ENCODE measurements around the gene AKT3. TPM values are rescaled to one million over a fixed set of nuclear protein-coding genes. Genes with fewer than 3 reads are reported as not detected.

The AKT3 gene
- total RNA-seq, 2 donors from 2014 or later: 46.0 to 85.8 TPM

- no peak for ATAC-seq (ENCODE audit: insufficient number of reproducible peaks, low FRiP score, low read depth)
- Histone ChIP-seq H3K27ac (no peak overlapping the region), H3K36me3 (no peaks in the 10 kb centered on the region), H3K4me1 (ENCODE audit: control insufficient read depth in 1 of 2, low read depth in 2 of 2) (no peaks in the 10 kb centered on the region), H3K27me3 (replicated peaks; ENCODE audit: insufficient read depth) (no peaks in the 10 kb centered on the region), H3K9me3 (peaks cover 19% of the 10 kb centered on the region), H3K4me3 (no peak overlapping the region)
- no peak for DNase-seq (ENCODE audit: low spot score)
- TF ChIP-seq CTCF (IDR thresholded peaks at IDR 0.05): no peak
Observed at GRCh38 chr1:243585982-243586381, 264.1 kb downstream of the AKT3 start.

DNA sequence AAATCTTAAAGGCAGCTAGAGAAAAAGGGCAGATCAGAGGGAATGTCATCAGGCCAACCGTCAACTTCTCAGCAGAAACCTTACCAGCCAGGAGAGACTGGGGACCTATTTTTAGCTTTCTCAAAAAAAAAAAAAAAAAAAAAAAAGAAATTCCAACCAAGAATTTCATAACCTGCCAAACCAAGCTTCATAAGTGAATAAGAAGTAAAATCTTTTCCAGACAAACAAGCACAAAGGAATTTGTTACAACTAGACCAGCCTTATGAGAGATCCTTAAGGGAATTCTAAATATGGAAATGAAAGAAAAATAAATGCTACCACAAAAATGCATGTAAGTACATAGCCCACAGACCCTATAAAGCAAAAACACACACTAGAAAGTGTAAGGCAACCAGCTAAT is 267.7 kb downstream of the AKT3 start:
- Histone ChIP-seq H3K27ac (no peak overlapping the region), H3K4me3 (no peak overlapping the region), H3K27me3 (replicated peaks; ENCODE audit: insufficient read depth) (no peaks in the 10 kb centered on the region), H3K36me3 (no peaks in the 10 kb centered on the region), H3K4me1 (ENCODE audit: control insufficient read depth in 1 of 2, low read depth in 2 of 2) (no peaks in the 10 kb centered on the region), H3K9me3 (peaks cover 21% of the 10 kb centered on the region)
- DNase-seq (ENCODE audit: low spot score) (no peak), ATAC-seq (ENCODE audit: insufficient number of reproducible peaks, low FRiP score, low read depth) (no peak)
- TF ChIP-seq CTCF (IDR thresholded peaks at IDR 0.05): no peak

- DNase-seq (ENCODE audit: low spot score): no peak
- no peak for TF ChIP-seq CTCF (IDR thresholded peaks at IDR 0.05)
- Histone ChIP-seq H3K4me1 (ENCODE audit: control insufficient read depth in 1 of 2, low read depth in 2 of 2) (no peaks in the 10 kb centered on the region), H3K9me3 (peaks cover 26% of the 10 kb centered on the region), H3K27me3 (replicated peaks; ENCODE audit: insufficient read depth) (no peaks in the 10 kb centered on the region), H3K4me3 (no peak overlapping the region), H3K27ac (no peak overlapping the region), H3K36me3 (no peaks in the 10 kb centered on the region)
- ATAC-seq (ENCODE audit: insufficient number of reproducible peaks, low FRiP score, low read depth): no peak
Observed at GRCh38 chr1:243580984-243581383, 269.1 kb downstream of the AKT3 start.

GRCh38 chr1:243580072-243580471 is 270.0 kb downstream of the AKT3 start:
- Histone ChIP-seq H3K4me3 (no peak overlapping the region), H3K27ac (no peak overlapping the region), H3K36me3 (no peaks in the 10 kb centered on the region), H3K27me3 (replicated peaks; ENCODE audit: insufficient read depth) (no peaks in the 10 kb centered on the region), H3K9me3 (peaks cover 26% of the 10 kb centered on the region), H3K4me1 (ENCODE audit: control insufficient read depth in 1 of 2, low read depth in 2 of 2) (no peaks in the 10 kb centered on the region)
- no peak for ATAC-seq (ENCODE audit: insufficient number of reproducible peaks, low FRiP score, low read depth)
- TF ChIP-seq CTCF (IDR thresholded peaks at IDR 0.05): no peak
- no peak for DNase-seq (ENCODE audit: low spot score)

GRCh38 chr1:243575070-243575469 is 275.0 kb downstream of the AKT3 start:
- H3K27ac ChIP-seq: no peak overlapping the region
- no peaks in the 10 kb centered on the region for H3K27me3 ChIP-seq (replicated peaks; ENCODE audit: insufficient read depth)
- no peak for TF ChIP-seq CTCF (IDR thresholded peaks at IDR 0.05)
- H3K4me3 ChIP-seq: no peak overlapping the region
- H3K4me1 ChIP-seq (ENCODE audit: control insufficient read depth in 1 of 2, low read depth in 2 of 2): no peaks in the 10 kb centered on the region
- H3K36me3 ChIP-seq: peaks cover 3% of the 10 kb centered on the region
- ATAC-seq (ENCODE audit: insufficient number of reproducible peaks, low FRiP score, low read depth): no peak
- peaks cover 5% of the 10 kb centered on the region for H3K9me3 ChIP-seq
- no peak for DNase-seq (ENCODE audit: low spot score)

Data from thoracic aorta (tissue), 2 donors.